ENCODE results near the gene RIPOR2.
A peak's percentile ranks its signal among the peaks of the same experiment; 100 is the strongest.
"Not testable (repeated sequence)": the region's sequence is repeated elsewhere in the genome, so short reads cannot be mapped to it uniquely, and the experiment has no call there.

RIPOR2 gene

GRCh38 chr6:24957199-24957598, 21.4 kb upstream of the RIPOR2 start:
- no peak for DNase-seq (ENCODE audit: low read depth, low spot score)

- no peak for DNase-seq (ENCODE audit: low read depth, low spot score)
Observed at GRCh38 chr6:24953726-24954125, 18.0 kb upstream of the RIPOR2 start.

GRCh38 chr6:24951811-24952299, 16.1 kb upstream of the RIPOR2 start:
- DNase-seq (ENCODE audit: low read depth, low spot score), result no peak

GRCh38 chr6:24950218-24950941, 14.6 kb upstream of the RIPOR2 start:
- no peak for DNase-seq (ENCODE audit: low read depth, low spot score)

- no peak for DNase-seq (ENCODE audit: low read depth, low spot score)
Observed at GRCh38 chr6:24949020-24949569, 13.3 kb upstream of the RIPOR2 start.

GRCh38 chr6:24948261-24948660, 12.5 kb upstream of the RIPOR2 start:
- DNase-seq (ENCODE audit: low read depth, low spot score), result not testable (repeated sequence)

GRCh38 chr6:24947636-24948035, 11.9 kb upstream of the RIPOR2 start:
- DNase-seq (ENCODE audit: low read depth, low spot score), result no peak

GRCh38 chr6:24945054-24945453, 9.3 kb upstream of the RIPOR2 start:
- DNase-seq (ENCODE audit: low read depth, low spot score), result no peak

GRCh38 chr6:24943774-24944173, 8.0 kb upstream of the RIPOR2 start:
- DNase-seq (ENCODE audit: low read depth, low spot score), result no peak

- DNase-seq (ENCODE audit: low read depth, low spot score), result no peak
Observed at GRCh38 chr6:24940311-24940917, 4.7 kb upstream of the RIPOR2 start.

GRCh38 chr6:24936641-24937317, 1.0 kb upstream of the RIPOR2 start:
- DNase-seq (ENCODE audit: low read depth, low spot score), result no peak

- peak; percentile 64 for DNase-seq (ENCODE audit: low read depth, low spot score)
Observed at GRCh38 chr6:24933868-24934401, 1.8 kb downstream of the RIPOR2 start.

- no peak for DNase-seq (ENCODE audit: low read depth, low spot score)
Observed at GRCh38 chr6:24933266-24933665, 2.5 kb downstream of the RIPOR2 start.

GRCh38 chr6:24932832-24933231, 2.9 kb downstream of the RIPOR2 start:
- no peak for DNase-seq (ENCODE audit: low read depth, low spot score)

GRCh38 chr6:24931718-24932691, 3.8 kb downstream of the RIPOR2 start:
- DNase-seq (ENCODE audit: low read depth, low spot score), result no peak

- DNase-seq (ENCODE audit: low read depth, low spot score), result no peak
Observed at GRCh38 chr6:24931296-24931695, 4.5 kb downstream of the RIPOR2 start.

- peak; percentile 14 for DNase-seq (ENCODE audit: low read depth, low spot score)
Observed at GRCh38 chr6:24930431-24930871, 5.3 kb downstream of the RIPOR2 start.

GRCh38 chr6:24929242-24929641, 6.5 kb downstream of the RIPOR2 start:
- DNase-seq (ENCODE audit: low read depth, low spot score), result no peak

GRCh38 chr6:24927985-24928745, 7.6 kb downstream of the RIPOR2 start:
- DNase-seq (ENCODE audit: low read depth, low spot score), result no peak

All from ELF-1 (cell line).